HG02759 (cell line): ENCODE results near the gene ZNF112.

Experiments used
- ATAC-seq: cut with Tn5 transposase; IDR thresholded peaks from one replicate; pipeline ENCODE4 v1.9.1; 2021; ENCODE audit warnings: mild to moderate bottlenecking, moderate library complexity; ENCODE audit not compliant: unreplicated experiment

ZNF112 gene

GRCh38 chr19:44284968-44285367 lies 71.5 kb downstream of the ZNF112 start:
- ATAC-seq: no peak

GRCh38 chr19:44282846-44283245 lies 73.6 kb downstream of the ZNF112 start:
- ATAC-seq: no peak

- no peak for ATAC-seq
Observed at GRCh38 chr19:44280916-44281315, 75.6 kb downstream of the ZNF112 start.

- ATAC-seq: no peak
Observed at GRCh38 chr19:44278181-44278690, 78.2 kb downstream of the ZNF112 start.

- ATAC-seq: no peak
Observed at GRCh38 chr19:44277331-44277730, 79.1 kb downstream of the ZNF112 start.
